WTC11 (cell line): ENCODE data around the gene CYGB.

Source experiments
- CTCF ChIP-seq: fragments of 200-600 bp; IDR thresholded peaks from 2 replicates; pipeline ENCODE4 v1.8.0; 2022; ENCODE audit warnings: antibody characterized with exemption
- E2F1 ChIP-seq: sonication (generic); formaldehyde crosslinking; IDR thresholded peaks from 2 replicates; pipeline ENCODE4 v1.8.0; 2022; ENCODE audit warnings: mild to moderate bottlenecking, missing genetic modification reagents
- MLX ChIP-seq: sonication (generic); formaldehyde crosslinking; IDR thresholded peaks from 2 replicates; pipeline ENCODE4 v1.8.1; 2023; ENCODE audit warnings: mild to moderate bottlenecking, missing genetic modification reagents, moderate library complexity
- RELA ChIP-seq: sonication (generic); formaldehyde crosslinking; IDR thresholded peaks from 2 replicates; pipeline ENCODE4 v1.8.1; 2022; ENCODE audit warnings: missing genetic modification reagents, mild to moderate bottlenecking, borderline replicate concordance
- TEAD4 ChIP-seq: sonication (generic); formaldehyde crosslinking; IDR thresholded peaks from 2 replicates; pipeline ENCODE4 v1.8.0; 2022; ENCODE audit warnings: mild to moderate bottlenecking, missing genetic modification reagents
- ZNF232 ChIP-seq: sonication (generic); formaldehyde crosslinking; IDR thresholded peaks from 2 replicates; pipeline ENCODE4 v1.8.0; 2022; ENCODE audit warnings: mild to moderate bottlenecking, missing genetic modification reagents

GRCh38 chr17:76550712-76551615 lies 13.5 kb upstream of the CYGB start:
- no peak for TF ChIP-seq TEAD4 (CRISPR knock-in tag)
- no peak for TF ChIP-seq CTCF
- no peak for TF ChIP-seq ZNF232
- no peak for TF ChIP-seq RELA (CRISPR knock-in tag)
- no peak for TF ChIP-seq MLX (CRISPR knock-in tag)
- TF ChIP-seq E2F1, result no peak
